HCT116 (cell line): ENCODE results near the gene BSN. TPM values are rescaled to one million over a fixed set of nuclear protein-coding genes. Genes with fewer than 3 reads are reported as not detected.

Experiments used
- ATAC-seq: fragments of 200-7000 bp; cut with Tn5 transposase; 2 replicates; pipeline ENCODE4 v1.9.1; 2020; ENCODE audit warnings: mild to moderate bottlenecking, moderate library complexity
- BruUV-seq: library from RNA; stranded (reverse); fragments of 400-500 nt; replicated peaks from 2 replicates; lab custom pipeline; 2021; lab: Mats Ljungman, UMichigan
- CTCF ChIA-PET: fragments of 300-600 bp; sonication (Branson Sonifier 250); formaldehyde crosslinking; loops from one replicate; lab custom pipeline; 2021; ENCODE audit warnings: antibody characterized with exemption; lab: Charles Lee
- POLR2A ChIA-PET: fragments of 300-600, 350-600 bp; sonication (Branson Sonifier 250); formaldehyde crosslinking; loops from one replicate; lab custom pipeline; 2021; ENCODE audit warnings: antibody characterized with exemption; lab: Charles Lee
- RAD21 ChIA-PET, 2 experiments: fragments of 300-600 bp; sonication (Branson Sonifier 250); formaldehyde crosslinking; loops; one replicate each; lab custom pipeline; 2023; ENCODE audit warnings: low total read pairs in 2 of 2; ENCODE audit not compliant: uncharacterized antibody in 2 of 2, unreplicated experiment in 2 of 2, low non-redundant PET in 1 of 2; lab: Charles Lee
- DNase-seq: peaks from one replicate; pipeline ENCODE4 v3.0.0-alpha.2; 2010; ENCODE audit warnings: low read depth, low spot score
- H2AFZ ChIP-seq: fragments of 200-600 bp; shearing (Covaris generic), sonication (generic); 2 replicates; pipeline ENCODE4 v1.6.1; 2017; ENCODE audit warnings: low read depth, mixed run types, mixed read lengths, antibody characterized with exemption, low read length; ENCODE audit not compliant: poor library complexity, severe bottlenecking
- H3K27ac ChIP-seq: 2 replicates; pipeline ENCODE4 v1.5.1; 2012; ENCODE audit warnings: low read depth, low read length
- H3K27me3 ChIP-seq: fragments of 200-600 bp; sonication (generic); 2 replicates; pipeline ENCODE4 v1.6.1; 2016; ENCODE audit warnings: mixed run types, low read length, mixed read lengths; ENCODE audit not compliant: insufficient read depth
- H3K36me3 ChIP-seq, 2 experiments: fragments of 200-500 bp in 1 of 2; fragments of 200-600 bp in 1 of 2; sonication (Bioruptor generic) in 1 of 2; sonication (generic) in 1 of 2; 2 replicates each; pipeline versions ENCODE4 v1.5.1 to v1.6.1; 2014 to 2016; ENCODE audit warnings: low read length in 2 of 2, inconsistent platforms in 1 of 2, mixed read lengths in 1 of 2, mixed run types in 1 of 2; ENCODE audit not compliant: insufficient read depth in 2 of 2, control insufficient read depth in 1 of 2
- H3K4me1 ChIP-seq, 2 experiments: fragments of 200-600 bp in 1 of 2; sonication (generic) in 1 of 2; 2 replicates each; pipeline versions ENCODE4 v1.5.1 to v1.6.1; 2012 to 2017; ENCODE audit warnings: low read length in 2 of 2, inconsistent platforms in 1 of 2, mild to moderate bottlenecking in 1 of 2, mixed read lengths in 1 of 2, mixed run types in 1 of 2, moderate library complexity in 1 of 2; ENCODE audit not compliant: insufficient read depth in 2 of 2, control insufficient read depth in 1 of 2
- H3K4me2 ChIP-seq: fragments of 200-600 bp; sonication (generic); 2 replicates; pipeline ENCODE4 v1.6.1; 2017; ENCODE audit warnings: mixed run types, low read length, mixed read lengths
- H3K4me3 ChIP-seq, 2 experiments: fragments of 200-600 bp in 1 of 2; sonication (generic) in 1 of 2; replicated peaks in 1 of 2; 2 replicates each; pipeline ENCODE4 v1.5.1; 2011 to 2016; ENCODE audit warnings: low read length in 2 of 2, control low read depth in 1 of 2, low read depth in 1 of 2, mild to moderate bottlenecking in 1 of 2, mixed read lengths in 1 of 2, mixed run types in 1 of 2
- H3K79me2 ChIP-seq: fragments of 200-600 bp; sonication (generic); 2 replicates; pipeline ENCODE4 v1.6.1; 2017; ENCODE audit warnings: mild to moderate bottlenecking, mixed run types, low read length, moderate library complexity, mixed read lengths; ENCODE audit not compliant: insufficient read depth
- H3K9ac ChIP-seq: fragments of 200-600 bp; sonication (generic); 2 replicates; pipeline ENCODE4 v1.6.1; 2016; ENCODE audit warnings: low read length, mixed read lengths
- H3K9me2 ChIP-seq: fragments of 200-600 bp; sonication (generic), shearing (Covaris generic); 2 replicates; pipeline ENCODE4 v1.6.1; 2017; ENCODE audit warnings: mixed run types, mild to moderate bottlenecking, moderate library complexity; ENCODE audit not compliant: insufficient read depth
- H3K9me3 ChIP-seq, 2 experiments: fragments of 200-500 bp in 1 of 2; fragments of 200-600 bp in 1 of 2; sonication (Bioruptor generic) in 1 of 2; sonication (generic) in 1 of 2; 2 replicates each; pipeline ENCODE4 v1.6.1; 2014 to 2017; ENCODE audit warnings: low read length in 2 of 2, mixed read lengths in 2 of 2, inconsistent platforms in 1 of 2, low read depth in 1 of 2, mild to moderate bottlenecking in 1 of 2, mixed run types in 1 of 2, moderate library complexity in 1 of 2; ENCODE audit not compliant: control insufficient read depth in 1 of 2, insufficient read depth in 1 of 2
- H4K20me1 ChIP-seq: fragments of 200-600 bp; sonication (generic), shearing (Covaris generic); 2 replicates; pipeline ENCODE4 v1.6.1; 2017; ENCODE audit warnings: mixed run types, mild to moderate bottlenecking, moderate library complexity; ENCODE audit not compliant: insufficient read depth
- EZH2 ChIP-seq: fragments of 200-600 bp; sonication (generic); IDR thresholded peaks from 2 replicates; pipeline ENCODE4 v1.6.1; 2017; ENCODE audit warnings: antibody characterized with exemption, mixed run types
- EZH2phosphoT487 ChIP-seq: fragments of 200-600 bp; IDR thresholded peaks from 2 replicates; pipeline ENCODE4 v1.6.1; 2018; ENCODE audit warnings: antibody characterized with exemption, borderline replicate concordance
- JUND ChIP-seq: IDR thresholded peaks from 2 replicates; pipeline ENCODE4 v1.6.1; 2012
- POLR2A ChIP-seq: IDR thresholded peaks from 2 replicates; pipeline ENCODE4 v1.7.0; 2011; ENCODE audit warnings: borderline replicate concordance; ENCODE audit not compliant: insufficient read depth, insufficient read length; ENCODE audit errors: extremely low read depth
- SIN3A ChIP-seq: IDR thresholded peaks from 2 replicates; pipeline ENCODE4 v1.6.1; 2012; ENCODE audit warnings: low read depth
- SRF ChIP-seq: IDR thresholded peaks from 2 replicates; pipeline ENCODE4 v1.6.1; 2012; ENCODE audit warnings: low read depth
- YY1 ChIP-seq: IDR thresholded peaks from 2 replicates; pipeline ENCODE4 v1.6.1; 2011; ENCODE audit warnings: low read length, low read depth, moderate library complexity, mild to moderate bottlenecking; ENCODE audit not compliant: insufficient replicate concordance; ENCODE audit errors: extremely low read depth
- intact Hi-C: fragments of 100-400 bp; cut with micrococcal nuclease; formaldehyde crosslinking; loops from 2 replicates; pipeline ENCODE4 v1.10.0; 2022
- total RNA-seq: library from RNA; stranded (reverse); gene quantifications from one replicate; pipeline ENCODE4 v1.2.1, GENCODE V29; 2021; ENCODE audit not compliant: unreplicated experiment
- TF ChIP-seq, protein P1 (sequence below), 3 experiments: fragments of 200-600 bp in 1 of 3; sonication (generic) in 1 of 3; IDR thresholded peaks in 2 of 3; conservative IDR thresholded peaks in 1 of 3; 2 replicates each; pipeline ENCODE4 v1.5.1; 2012 to 2017; ENCODE audit warnings: low read depth in 2 of 3, low read length in 2 of 3, antibody characterized with exemption in 1 of 3, borderline replicate concordance in 1 of 3, control low read depth in 1 of 3, mild to moderate bottlenecking in 1 of 3, mixed read lengths in 1 of 3, mixed run types in 1 of 3, moderate library complexity in 1 of 3; ENCODE audit not compliant: insufficient read depth in 1 of 3
- TF ChIP-seq, protein P2 (sequence below): IDR thresholded peaks from 2 replicates; pipeline ENCODE4 v1.6.1; 2012; ENCODE audit warnings: low read depth

Gene BSN
- total RNA-seq, 1 experiment from 2014 or later: 1.5 TPM

DNA sequence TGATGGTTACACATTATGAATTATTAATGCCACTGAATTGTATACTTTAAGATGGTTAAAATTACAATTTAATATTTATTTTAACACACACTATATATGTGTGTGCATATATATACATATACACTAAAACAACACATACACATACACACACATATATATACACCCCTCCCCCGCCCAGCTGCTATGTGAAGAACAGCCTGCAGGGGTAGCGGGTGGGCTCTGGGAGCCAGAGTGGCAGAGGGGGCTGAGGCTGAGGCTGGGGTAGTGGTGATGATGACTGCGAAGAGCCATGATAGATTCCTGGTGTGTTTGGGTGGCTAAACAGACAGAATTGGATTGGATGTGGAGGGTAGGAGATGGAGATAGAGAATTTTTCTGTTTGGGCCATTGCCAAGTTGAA lies 80.5 kb downstream of the BSN start:
- no peak overlapping the region for H2AFZ ChIP-seq
- TF ChIP-seq, protein P1, sequence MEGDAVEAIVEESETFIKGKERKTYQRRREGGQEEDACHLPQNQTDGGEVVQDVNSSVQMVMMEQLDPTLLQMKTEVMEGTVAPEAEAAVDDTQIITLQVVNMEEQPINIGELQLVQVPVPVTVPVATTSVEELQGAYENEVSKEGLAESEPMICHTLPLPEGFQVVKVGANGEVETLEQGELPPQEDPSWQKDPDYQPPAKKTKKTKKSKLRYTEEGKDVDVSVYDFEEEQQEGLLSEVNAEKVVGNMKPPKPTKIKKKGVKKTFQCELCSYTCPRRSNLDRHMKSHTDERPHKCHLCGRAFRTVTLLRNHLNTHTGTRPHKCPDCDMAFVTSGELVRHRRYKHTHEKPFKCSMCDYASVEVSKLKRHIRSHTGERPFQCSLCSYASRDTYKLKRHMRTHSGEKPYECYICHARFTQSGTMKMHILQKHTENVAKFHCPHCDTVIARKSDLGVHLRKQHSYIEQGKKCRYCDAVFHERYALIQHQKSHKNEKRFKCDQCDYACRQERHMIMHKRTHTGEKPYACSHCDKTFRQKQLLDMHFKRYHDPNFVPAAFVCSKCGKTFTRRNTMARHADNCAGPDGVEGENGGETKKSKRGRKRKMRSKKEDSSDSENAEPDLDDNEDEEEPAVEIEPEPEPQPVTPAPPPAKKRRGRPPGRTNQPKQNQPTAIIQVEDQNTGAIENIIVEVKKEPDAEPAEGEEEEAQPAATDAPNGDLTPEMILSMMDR (IDR thresholded peaks at IDR 0.05 in 2 of 3, conservative IDR thresholded peaks at IDR 0.05 in 1 of 3; ENCODE audit: borderline replicate concordance in 1 of 3, insufficient read depth in 1 of 3, low read depth in 2 of 3, low read length in 2 of 3): peak in 1 of 3 experiments; percentile 21; a peak in 1 of 6 replicates
- no peak for TF ChIP-seq POLR2A
- TF ChIP-seq, protein P2, sequence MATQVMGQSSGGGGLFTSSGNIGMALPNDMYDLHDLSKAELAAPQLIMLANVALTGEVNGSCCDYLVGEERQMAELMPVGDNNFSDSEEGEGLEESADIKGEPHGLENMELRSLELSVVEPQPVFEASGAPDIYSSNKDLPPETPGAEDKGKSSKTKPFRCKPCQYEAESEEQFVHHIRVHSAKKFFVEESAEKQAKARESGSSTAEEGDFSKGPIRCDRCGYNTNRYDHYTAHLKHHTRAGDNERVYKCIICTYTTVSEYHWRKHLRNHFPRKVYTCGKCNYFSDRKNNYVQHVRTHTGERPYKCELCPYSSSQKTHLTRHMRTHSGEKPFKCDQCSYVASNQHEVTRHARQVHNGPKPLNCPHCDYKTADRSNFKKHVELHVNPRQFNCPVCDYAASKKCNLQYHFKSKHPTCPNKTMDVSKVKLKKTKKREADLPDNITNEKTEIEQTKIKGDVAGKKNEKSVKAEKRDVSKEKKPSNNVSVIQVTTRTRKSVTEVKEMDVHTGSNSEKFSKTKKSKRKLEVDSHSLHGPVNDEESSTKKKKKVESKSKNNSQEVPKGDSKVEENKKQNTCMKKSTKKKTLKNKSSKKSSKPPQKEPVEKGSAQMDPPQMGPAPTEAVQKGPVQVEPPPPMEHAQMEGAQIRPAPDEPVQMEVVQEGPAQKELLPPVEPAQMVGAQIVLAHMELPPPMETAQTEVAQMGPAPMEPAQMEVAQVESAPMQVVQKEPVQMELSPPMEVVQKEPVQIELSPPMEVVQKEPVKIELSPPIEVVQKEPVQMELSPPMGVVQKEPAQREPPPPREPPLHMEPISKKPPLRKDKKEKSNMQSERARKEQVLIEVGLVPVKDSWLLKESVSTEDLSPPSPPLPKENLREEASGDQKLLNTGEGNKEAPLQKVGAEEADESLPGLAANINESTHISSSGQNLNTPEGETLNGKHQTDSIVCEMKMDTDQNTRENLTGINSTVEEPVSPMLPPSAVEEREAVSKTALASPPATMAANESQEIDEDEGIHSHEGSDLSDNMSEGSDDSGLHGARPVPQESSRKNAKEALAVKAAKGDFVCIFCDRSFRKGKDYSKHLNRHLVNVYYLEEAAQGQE: no peak
- no peak for TF ChIP-seq JUND
- TF ChIP-seq SRF: no peak
- no peak for TF ChIP-seq YY1
- no peak for TF ChIP-seq SIN3A
- no peak for TF ChIP-seq EZH2
- no peak for TF ChIP-seq EZH2phosphoT487
- H3K36me3 ChIP-seq: no peaks in the 10 kb centered on the region
- peaks cover 0 to 6% of the 10 kb centered on the region in 2 experiments; a peak in 2 of 4 replicates for H3K9me3 ChIP-seq
- intact Hi-C loops: no loop called here
- no peaks in the 10 kb centered on the region for H3K27me3 ChIP-seq
- POLR2A ChIA-PET: no interaction called here
- H4K20me1 ChIP-seq: no peaks in the 10 kb centered on the region
- ATAC-seq: no peak
- no peak overlapping the region for H3K27ac ChIP-seq
- peaks cover 12 to 35% of the 10 kb centered on the region in 2 experiments for H3K4me1 ChIP-seq
- RAD21 ChIA-PET: no interaction called here
- CTCF ChIA-PET: no interaction called here
- no peak overlapping the region for H3K9ac ChIP-seq
- H3K9me2 ChIP-seq: no peaks in the 10 kb centered on the region
- H3K79me2 ChIP-seq: no peaks in the 10 kb centered on the region
- no peak overlapping the region for H3K4me2 ChIP-seq
- H3K4me3 ChIP-seq: no peak overlapping the region
- DNase-seq: no peak
- BruUV-seq: no TSS peak
